Breast epithelium (tissue), 4 donors: Measurements from ENCODE around the gene SNX30. TPM values are rescaled to one million over a fixed set of nuclear protein-coding genes. Genes with fewer than 3 reads are reported as not detected.

Source experiments
- DNase-seq, 2 donors: peaks; one replicate each; pipeline ENCODE4 v3.0.0-alpha.2; 2019; ENCODE audit warnings: low spot score in 2 of 2
- H3K27ac ChIP-seq, 2 donors: fragments of 200-600 bp; sonication (generic) in 1 of 2; one replicate each; pipeline ENCODE4 v1.5.1; 2016 to 2019; ENCODE audit warnings: mild to moderate bottlenecking in 1 of 2
- H3K27me3 ChIP-seq, 2 donors: fragments of 200-600 bp; sonication (generic) in 1 of 2; one replicate each; pipeline versions ENCODE4 v1.5.1 to v1.6.0; 2017 to 2019; ENCODE audit warnings: control low read depth in 1 of 2, mild to moderate bottlenecking in 1 of 2
- H3K36me3 ChIP-seq: fragments of 200-600 bp; one replicate; pipeline ENCODE4 v1.5.1; 2019
- H3K4me1 ChIP-seq, 2 donors: fragments of 200-600 bp; sonication (generic); one replicate each; pipeline ENCODE4 v1.5.1; 2016 to 2019; ENCODE audit warnings: control low read depth in 1 of 2
- H3K4me3 ChIP-seq, 3 donors: fragments of 200-600 bp; sonication (generic); 1 replicate in 2 of 3; 2 replicates in 1 of 3; pipeline ENCODE4 v1.5.1; 2016 to 2019; ENCODE audit warnings: mild to moderate bottlenecking in 3 of 3, moderate library complexity in 2 of 3
- H3K9me3 ChIP-seq, 2 donors: fragments of 200-600 bp; sonication (generic) in 1 of 2; one replicate each; pipeline ENCODE4 v1.5.1; 2016 to 2019; ENCODE audit warnings: control low read depth in 1 of 2
- CTCF ChIP-seq, 3 donors: fragments of 450-650 bp; IDR thresholded peaks; one replicate each; pipeline ENCODE4 v1.5.1; 2016 to 2017; ENCODE audit warnings: antibody characterized with exemption in 3 of 3, mild to moderate bottlenecking in 3 of 3, moderate library complexity in 3 of 3
- POLR2A ChIP-seq: fragments of 450-650 bp; IDR thresholded peaks from one replicate; pipeline ENCODE4 v1.6.1; 2016; ENCODE audit warnings: antibody characterized with exemption, mild to moderate bottlenecking, moderate library complexity
- POLR2AphosphoS5 ChIP-seq, 3 donors: sonication (generic); formaldehyde crosslinking; IDR thresholded peaks; one replicate each; pipeline ENCODE4 v1.6.1; 2017; ENCODE audit warnings: antibody characterized with exemption in 3 of 3
- intact Hi-C: fragments of 100-400 bp; cut with DNase I; formaldehyde crosslinking; loops from one replicate; pipeline ENCODE4 v1.15.1; 2023; ENCODE audit warnings: low total_unique reads
- total RNA-seq, 3 donors: library from RNA; depleted of rRNA; stranded (reverse); fragments of >200 nt; gene quantifications; one replicate each; pipeline ENCODE4 v1.1.0, GENCODE V29; 2016

Gene SNX30
- total RNA-seq, 3 donors from 2014 or later = 15.2 to 18.7 (median 16.4) TPM

- H3K9me3 ChIP-seq = peaks cover 0 to 10% of the 10 kb centered on the region in 2 donors
- TF ChIP-seq POLR2A (no peak), POLR2AphosphoS5 (IDR thresholded peaks at IDR 0.05) (no peak), CTCF (IDR thresholded peaks at IDR 0.05) (no peak)
- no peak overlapping the region for H3K27ac ChIP-seq
- DNase-seq = no peak
- H3K4me3 ChIP-seq = no peak overlapping the region
- no peaks in the 10 kb centered on the region for H3K4me1 ChIP-seq
- intact Hi-C loops = loop anchor here (5.0 kb wide), 1 partner anchor 1389 kb away; no protein-coding TSS in a partner anchor
- no peaks in the 10 kb centered on the region for H3K36me3 ChIP-seq
- H3K27me3 ChIP-seq = no peaks in the 10 kb centered on the region
Observed at GRCh38 chr9:112762726-112763518, 12.4 kb downstream of the SNX30 start.

GRCh38 chr9:112764344-112764743 is 13.8 kb downstream of the SNX30 start:
- Histone ChIP-seq H3K4me1 (no peaks in the 10 kb centered on the region), H3K27ac (no peak overlapping the region), H3K9me3 (peaks cover 0 to 10% of the 10 kb centered on the region in 2 donors), H3K36me3 (no peaks in the 10 kb centered on the region), H3K4me3 (no peak overlapping the region), H3K27me3 (no peaks in the 10 kb centered on the region)
- TF ChIP-seq POLR2A (no peak), CTCF (IDR thresholded peaks at IDR 0.05) (no peak), POLR2AphosphoS5 (IDR thresholded peaks at IDR 0.05) (no peak)
- intact Hi-C loops = loop anchor here (5.0 kb wide), 1 partner anchor 1388 kb away; no protein-coding TSS in a partner anchor
- DNase-seq = no peak

GRCh38 chr9:112764837-112765236 is 14.3 kb downstream of the SNX30 start:
- no peak for TF ChIP-seq POLR2AphosphoS5 (IDR thresholded peaks at IDR 0.05)
- TF ChIP-seq POLR2A = no peak
- TF ChIP-seq CTCF (IDR thresholded peaks at IDR 0.05) = no peak
- Histone ChIP-seq H3K4me3 (no peak overlapping the region), H3K36me3 (no peaks in the 10 kb centered on the region), H3K27ac (no peak overlapping the region), H3K9me3 (peaks cover 0 to 10% of the 10 kb centered on the region in 2 donors), H3K27me3 (no peaks in the 10 kb centered on the region), H3K4me1 (no peaks in the 10 kb centered on the region)
- intact Hi-C loops = loop anchor here (5.0 kb wide), 1 partner anchor 1387 kb away; no protein-coding TSS in a partner anchor
- DNase-seq = no peak

GRCh38 chr9:112765281-112765680 is 14.7 kb downstream of the SNX30 start:
- H3K27ac ChIP-seq = no peak overlapping the region
- H3K27me3 ChIP-seq = no peaks in the 10 kb centered on the region
- peaks cover 0 to 10% of the 10 kb centered on the region in 2 donors for H3K9me3 ChIP-seq
- no peak overlapping the region for H3K4me3 ChIP-seq
- no peaks in the 10 kb centered on the region for H3K4me1 ChIP-seq
- DNase-seq = no peak
- no peaks in the 10 kb centered on the region for H3K36me3 ChIP-seq
- intact Hi-C loops = no loop called here
- TF ChIP-seq POLR2A (no peak), POLR2AphosphoS5 (IDR thresholded peaks at IDR 0.05) (no peak), CTCF (IDR thresholded peaks at IDR 0.05) (no peak)
